GM21390 (cell line): Measurements from ENCODE around the gene ZNF469.

Source experiments
- ATAC-seq: cut with Tn5 transposase; IDR thresholded peaks from one replicate; pipeline ENCODE4 v1.9.1; 2021; ENCODE audit not compliant: unreplicated experiment

Gene ZNF469

DNA sequence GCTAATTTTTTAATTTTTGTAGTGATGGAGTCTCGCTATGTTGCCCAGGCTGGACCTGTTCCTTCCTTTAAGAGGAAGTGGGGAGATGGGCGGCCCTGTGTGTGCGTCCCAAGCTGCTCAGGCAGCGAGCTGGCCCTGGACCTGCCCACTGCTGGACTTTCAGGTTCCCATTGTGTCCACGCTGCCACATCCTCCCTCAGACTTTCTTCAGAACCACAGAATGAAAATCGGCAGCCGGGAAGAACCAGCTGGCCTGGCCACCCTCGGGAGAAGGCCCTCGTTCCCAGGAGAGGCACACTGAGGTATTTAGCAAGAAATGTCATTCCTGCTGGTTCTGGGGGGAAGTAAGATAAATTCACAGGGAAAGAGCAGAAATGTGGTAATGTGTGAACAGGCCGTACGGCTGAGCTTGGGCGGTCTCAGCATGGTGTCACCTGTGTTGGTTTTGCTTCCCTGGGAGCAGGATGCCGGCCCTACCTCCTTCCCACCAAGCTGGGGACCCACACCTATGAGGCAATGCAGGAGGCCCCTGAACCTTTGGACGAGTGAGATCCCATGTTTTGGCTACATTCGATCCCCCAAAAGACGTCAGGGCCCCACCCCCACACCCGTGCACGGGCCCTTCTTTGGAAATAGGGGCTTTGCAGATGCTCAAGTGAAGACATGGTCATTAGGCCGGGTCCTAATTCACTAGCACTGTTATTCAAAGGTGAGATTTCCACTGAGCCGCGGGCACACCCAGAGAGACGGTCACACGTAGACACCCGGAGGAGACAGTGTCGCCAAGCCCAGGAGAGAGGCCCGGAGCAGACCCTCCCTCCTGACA lies 35.9 kb upstream of the ZNF469 start:
- ATAC-seq, result no peak

DNA sequence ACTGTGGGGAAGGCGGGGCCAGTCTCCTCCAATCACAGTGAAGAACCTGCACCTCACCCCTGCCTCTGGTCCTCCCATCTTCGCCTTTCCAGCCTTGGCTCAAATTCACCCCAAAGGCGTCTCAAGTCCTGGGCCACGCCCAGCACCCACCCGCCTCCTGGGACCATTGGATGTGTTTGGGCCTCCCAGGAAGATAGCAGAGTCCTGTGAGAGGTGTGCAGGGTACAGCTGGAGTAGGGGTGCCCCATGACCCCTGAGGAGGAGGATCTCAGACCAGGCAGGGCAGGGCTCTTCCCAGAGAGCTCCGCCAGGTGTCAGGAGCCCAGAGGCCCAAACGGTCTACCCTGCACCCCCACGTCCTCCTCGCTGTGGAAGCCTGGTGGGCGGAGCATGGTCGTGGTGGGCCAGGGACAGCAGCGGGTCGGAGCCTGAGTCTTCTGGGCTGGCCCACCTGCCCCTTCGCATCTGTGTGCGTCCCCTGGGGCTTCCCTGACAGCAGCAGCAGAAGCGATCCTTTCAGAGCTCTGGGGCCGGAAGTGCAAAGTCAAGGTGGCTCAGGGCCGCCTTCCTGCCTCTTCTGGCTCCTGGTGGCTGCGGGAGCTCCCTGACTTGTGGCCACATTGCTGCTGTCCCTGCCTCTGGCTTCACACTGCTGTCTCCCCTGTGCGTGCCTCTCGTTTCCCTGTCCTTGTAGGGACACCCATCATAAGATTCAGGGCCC lies 34.9 kb upstream of the ZNF469 start:
- no peak for ATAC-seq

DNA sequence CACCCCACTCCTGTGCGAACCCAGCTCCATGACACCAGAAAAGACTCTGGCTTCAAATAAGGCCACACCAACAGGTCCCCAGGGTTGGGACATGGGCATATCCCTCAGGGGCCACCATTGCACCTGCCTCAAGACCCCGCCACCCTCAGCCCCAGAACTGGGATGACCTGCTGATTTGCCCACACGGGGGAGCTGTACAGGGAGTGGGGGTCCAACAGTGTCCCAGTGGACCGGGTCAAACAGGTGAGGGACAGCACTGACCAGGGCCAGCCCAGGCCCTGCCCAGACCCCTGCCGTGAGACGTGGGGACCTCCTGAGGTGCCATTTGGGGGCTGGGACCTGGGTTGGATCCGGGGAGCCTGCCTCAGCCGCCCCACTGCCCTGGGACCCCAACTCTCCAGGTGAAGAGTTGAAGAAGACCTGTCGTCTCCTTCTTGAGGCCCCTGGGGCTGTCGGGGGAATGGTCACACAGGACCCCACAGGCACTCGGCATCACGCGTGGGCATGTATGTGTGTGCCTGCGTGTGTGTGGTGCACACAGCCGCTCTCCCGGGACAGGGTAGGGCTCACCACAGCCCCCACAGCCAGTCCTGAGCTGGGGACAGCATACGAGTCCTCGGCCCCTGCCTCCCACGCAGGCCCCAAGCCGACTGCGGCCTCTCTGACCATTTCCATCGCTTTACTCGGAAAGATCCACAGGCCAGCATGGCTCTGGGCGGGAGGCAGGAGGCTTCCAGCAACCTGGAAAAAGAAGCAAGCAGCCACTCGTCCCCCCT lies 34.2 kb upstream of the ZNF469 start:
- no peak for ATAC-seq

DNA sequence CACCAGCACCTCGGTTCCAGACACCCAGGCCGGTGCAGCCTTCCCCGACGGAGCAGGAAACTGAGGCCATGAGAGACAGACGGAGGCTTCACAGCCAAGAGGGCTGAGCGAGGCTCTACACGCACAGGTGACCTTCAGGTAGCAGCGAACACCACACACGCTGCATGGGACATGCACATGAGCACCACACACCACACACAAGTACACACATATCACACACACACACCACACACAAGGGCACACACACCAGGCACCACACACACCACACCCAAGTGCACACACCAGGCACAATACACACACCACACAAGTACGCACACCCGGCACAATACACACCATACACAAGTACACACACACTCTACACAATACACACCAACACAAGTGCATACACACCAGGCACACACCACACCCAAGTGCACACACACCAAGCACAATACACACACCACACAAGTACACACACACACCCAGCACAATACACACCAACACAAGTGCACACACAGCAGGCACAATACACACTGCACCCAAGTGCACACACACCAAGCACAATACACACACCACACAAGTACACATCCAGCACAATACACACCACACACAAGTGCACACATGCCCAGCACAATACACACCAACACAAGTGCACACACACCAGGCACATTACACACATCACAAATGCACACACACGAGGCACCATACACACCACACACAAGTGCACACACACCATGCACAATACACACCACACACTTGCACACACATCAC lies 33.4 kb upstream of the ZNF469 start:
- no peak for ATAC-seq

DNA sequence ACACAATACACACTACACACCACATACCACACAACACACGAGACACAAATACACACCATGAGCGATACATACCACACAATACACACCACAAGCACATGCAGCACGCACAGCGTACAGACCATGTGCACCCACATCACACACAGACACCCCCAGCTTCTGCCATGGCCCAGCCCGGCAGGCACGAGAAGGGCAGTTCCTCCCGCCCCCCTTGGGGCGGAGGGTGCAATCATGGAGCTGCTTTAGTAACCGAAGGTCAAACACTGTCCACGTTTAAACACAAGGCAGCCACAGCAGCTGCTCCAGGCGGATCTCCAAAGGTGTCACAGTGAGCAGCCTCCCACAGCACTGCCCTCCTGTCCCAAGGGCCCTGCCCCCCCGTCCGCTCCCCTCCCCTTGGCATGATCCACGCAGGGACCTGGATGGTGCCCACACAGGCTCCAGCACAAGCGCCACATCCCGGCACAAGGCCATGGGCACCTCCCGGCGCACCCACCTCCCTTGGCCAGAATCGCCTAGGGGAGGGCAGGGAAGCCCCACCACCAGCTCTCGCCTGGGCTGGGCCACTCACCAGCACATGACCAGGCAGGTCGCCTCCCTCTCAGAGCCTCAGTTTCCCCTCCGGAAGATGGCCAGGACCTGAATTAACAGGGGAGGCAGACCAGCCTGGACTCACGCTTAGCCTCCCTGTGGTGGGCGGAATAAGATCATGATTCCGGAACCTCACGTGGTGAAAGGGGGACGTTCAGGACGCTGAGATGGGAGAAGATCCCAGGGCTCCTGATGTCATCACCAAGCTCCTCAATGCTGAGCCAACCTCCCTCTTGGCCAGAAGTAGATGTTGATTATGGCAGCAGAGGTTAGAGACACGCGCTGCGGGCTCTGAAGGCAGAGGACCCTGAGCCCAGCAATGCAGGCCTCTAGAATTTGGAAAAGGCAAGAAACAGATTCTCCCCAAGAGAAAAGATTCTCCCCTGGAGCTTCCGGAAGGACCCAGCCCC lies 32.6 kb upstream of the ZNF469 start:
- ATAC-seq, result no peak

DNA sequence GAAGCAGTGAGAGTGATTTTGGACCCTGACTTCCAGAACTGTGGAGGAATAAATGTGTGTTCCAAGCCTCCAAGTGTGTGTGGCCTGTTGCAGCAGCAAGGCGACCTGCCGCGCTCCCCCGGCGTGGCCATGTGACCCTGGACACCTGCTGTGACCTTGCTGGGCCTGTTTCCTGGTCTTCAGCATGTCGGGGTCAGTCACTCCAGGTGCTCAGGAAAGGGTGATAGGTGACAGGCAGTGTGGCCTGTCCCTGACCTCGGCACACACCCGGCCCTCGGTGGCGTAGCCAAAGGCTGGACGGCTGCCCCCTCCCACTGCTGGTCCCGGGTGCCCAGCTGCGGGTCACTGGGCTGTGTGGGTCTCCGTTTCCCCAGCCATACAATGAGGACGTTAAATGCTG lies 31.8 kb upstream of the ZNF469 start:
- no peak for ATAC-seq

DNA sequence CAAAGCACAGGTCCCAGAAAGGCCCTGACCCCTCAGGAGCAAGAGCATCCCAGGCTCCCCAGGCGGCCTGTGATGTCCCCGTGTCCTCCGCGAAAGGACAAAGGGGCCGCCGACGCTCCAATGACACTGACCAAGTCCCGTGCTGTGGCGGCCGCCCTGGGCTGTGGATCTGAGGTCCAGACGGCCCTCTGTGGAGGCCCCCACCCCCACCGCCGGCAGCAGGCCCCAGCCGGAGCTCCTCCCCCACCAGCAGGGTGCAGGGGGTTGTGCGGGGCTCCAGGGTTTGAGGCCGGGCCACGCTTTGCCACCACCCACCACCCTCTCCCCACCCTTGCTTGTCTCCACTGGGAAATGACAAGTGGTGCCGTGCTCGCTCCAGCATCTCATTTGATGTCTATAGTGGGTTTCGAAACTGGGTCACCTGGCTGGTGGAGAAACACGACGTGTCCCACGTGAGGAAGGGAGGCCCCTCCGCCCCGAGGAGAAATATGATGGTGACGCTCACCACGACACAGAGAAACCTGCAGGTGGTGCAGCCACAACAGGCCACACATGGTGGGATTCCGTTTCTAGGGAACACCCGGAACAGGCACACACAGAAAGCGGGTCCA lies 31.2 kb upstream of the ZNF469 start:
- ATAC-seq, result no peak

DNA sequence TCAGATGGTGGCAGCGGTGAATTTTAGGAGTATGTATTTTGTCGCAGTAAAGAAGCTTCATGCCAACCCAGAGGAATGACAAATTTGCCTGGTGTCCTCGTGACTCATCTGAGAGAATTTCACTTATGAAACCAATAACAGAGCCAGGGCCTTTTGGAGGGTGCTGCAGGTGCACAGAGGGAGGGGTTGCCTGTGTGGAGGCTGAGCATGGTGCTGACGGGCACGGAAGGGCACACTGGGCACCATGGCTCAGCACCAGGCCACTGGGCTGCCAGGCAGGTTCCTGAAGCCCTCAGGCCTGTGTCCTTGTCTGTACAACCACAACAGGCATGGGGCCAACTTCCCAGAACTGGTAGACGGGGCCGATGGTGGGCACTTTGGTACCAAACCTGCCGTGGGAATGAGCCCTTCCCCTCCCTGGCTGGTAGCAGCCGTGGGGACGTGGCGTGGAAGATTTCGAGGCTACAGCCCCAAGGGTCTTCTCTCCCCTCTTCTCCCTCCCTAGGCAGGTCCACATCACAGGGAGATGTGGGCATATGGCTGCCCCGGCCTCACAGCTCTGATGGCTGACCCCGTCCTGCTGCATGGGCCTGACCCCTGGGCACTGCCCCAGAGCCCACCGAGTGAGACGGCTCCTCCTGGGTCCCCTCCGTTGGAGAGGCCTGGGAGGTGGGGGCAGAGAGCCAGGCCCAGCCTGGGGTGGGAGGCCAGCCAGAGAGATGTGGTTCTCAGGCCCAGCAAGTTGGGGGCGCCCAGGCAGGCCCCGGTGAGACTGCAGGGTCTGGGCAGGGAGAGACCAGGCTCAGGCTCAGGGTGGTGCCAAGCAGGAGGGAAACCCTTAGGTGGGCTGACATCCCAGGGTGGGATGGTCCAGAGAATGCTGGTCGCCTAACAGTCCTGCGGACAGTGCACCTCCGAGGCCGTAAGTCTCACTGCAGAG lies 30.2 kb upstream of the ZNF469 start:
- no peak for ATAC-seq

DNA sequence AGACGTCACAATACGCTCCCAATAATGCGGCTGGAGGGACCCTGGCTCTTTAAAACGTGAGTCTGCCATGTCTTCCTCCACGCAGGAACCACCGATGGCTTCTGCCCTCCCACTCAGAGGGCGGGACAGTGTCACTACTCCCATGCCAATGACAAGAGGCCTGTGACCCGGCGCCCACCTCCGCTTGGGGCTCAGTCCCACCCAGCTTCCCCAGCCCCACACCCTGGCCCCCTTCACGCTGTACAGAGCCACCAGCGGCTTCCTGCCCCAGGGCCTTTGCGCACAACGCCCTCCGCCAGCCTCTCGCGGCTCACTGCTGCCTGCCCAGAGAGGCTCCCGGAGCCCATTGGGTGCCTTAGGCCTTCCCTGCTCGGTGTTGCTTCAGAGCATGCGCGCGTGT lies 29.5 kb upstream of the ZNF469 start:
- no peak for ATAC-seq

DNA sequence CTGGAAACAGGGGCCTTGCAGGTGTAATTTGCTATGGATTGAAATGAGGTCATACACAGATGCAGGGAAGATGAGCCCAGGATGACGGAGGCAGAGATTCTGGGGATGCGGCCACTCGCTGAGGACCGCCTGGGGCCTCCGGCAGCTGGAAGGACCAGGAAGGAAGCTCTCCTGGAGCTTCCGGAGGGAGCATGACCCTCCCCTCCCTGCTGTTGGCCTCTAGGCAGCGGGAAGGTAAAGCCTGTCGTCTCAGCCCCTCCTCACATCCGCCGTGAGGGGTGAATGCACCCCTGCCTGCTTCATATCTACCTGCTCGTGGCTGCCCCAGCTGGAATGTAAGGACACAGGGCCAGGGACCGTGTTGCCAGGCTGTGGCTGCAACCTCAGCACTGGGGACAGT lies 29.1 kb upstream of the ZNF469 start:
- ATAC-seq, result no peak

DNA sequence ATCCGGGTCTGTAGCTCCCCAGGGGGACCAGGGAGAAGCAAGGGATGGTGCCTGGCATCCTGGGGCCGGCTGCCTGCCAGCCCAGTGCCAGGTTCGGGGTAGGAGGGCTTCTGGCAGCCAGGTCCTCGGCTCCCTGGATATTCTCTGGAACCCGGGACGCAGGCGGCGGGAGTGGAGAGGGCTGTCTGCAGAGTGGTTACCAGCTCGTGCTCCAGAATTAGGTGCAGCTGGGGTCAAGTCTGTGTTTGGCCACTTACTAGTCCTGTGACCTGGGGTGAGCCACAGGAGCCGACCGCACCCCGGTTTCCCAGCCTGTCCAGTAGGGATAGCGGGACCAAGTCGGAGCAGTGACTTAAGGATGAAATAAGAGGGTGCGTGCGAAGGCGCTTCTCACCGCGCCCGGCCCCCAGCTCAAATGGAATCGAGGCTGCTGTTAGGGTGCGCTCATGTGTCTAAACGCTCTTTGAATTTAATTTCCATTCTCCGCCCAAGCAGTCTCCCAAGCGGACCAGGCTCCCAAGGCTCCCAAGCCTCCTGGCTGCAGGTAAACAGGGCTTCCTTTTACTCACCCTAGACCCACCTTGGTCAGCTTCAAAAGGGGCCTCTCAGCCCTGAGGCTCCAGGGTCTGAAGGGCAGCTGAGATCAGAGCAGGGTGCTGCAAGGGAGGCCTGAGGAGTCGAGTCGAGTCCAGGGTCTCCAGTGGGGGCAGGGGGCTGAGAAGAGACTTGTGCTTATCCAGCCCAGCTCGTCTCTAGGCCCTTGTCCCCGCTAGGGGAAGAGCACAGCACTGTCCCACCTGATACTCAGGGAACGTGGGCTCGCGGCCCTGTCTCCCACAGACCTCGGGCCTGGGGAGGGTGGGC lies 28.3 kb upstream of the ZNF469 start:
- no peak for ATAC-seq

DNA sequence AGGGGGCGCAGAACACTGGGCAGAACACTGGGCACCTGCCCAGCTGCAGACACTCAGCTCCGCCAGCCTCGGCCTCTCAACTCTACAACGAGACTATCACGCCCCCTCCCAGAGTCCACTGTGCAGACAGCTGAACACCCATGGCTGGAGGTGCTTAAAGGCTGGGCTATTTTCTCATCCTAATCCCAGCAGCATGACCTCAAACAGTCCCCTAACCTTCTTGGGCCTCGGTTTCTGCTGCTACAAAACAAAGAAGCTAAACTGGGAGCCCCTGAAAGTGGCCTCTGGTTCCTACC lies 27.7 kb upstream of the ZNF469 start:
- no peak for ATAC-seq

DNA sequence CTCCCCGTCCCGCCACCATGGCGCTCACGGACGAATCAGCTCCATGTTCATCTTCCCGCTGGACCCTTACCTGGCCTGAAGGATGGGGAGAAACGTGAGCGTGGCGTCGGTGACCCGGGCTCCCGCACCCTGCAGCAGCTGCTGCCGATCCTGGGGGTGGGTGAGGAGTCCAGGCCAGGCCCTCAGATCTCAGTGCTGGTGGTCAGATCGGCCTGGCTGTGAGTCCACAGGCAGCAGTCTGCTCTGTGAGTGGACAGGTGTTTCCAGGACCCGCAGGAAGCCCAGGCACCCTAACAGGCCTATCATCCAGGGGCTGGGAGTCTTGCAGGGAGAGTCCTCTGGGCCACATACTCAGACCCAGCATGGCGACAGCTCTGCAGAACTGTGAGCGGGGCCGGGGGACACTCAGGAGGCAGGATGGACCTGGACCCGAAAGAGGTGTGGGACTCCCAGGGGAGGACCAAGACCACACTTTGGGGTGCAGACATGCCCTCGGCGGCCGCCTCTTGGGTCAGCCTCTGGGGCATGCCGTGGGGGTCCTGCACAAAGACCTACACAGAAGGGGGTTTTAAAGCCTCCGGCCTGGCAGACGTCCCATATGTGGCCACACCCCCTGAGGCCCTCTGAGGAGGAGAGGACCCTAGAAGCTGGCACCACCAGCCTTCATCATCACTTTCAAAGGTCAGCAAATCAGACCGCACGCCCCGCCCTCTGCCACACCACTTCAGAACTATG lies 27.2 kb upstream of the ZNF469 start:
- ATAC-seq, result no peak

DNA sequence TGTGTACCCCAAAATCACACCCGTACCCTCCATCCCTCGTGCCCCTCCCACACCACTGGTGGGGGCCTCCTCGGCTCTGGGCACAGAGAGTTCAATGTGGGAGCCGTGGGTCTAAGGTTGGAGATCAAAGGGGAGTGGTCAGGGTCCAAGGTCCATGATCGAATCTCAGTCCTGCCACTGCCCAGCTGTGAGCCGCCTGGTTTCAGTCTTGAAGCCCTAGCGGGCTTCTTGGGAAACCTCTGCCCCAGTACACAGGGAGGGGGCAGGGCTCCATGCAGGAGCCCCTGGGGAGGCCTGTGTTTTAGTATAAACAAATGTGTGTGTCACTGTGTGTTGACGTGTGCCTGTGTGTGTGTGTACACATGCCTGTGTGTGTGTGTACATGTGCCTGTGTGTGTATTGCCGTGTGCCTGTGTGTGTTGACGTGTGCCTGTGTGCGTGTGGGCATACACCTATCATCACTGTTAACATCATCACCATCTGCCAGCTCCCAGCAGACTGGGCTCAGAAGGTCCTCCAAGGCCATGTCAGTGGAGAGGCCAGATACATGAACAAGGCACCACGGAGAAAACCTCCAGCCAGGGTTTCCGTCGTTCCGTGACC lies 26.5 kb upstream of the ZNF469 start:
- ATAC-seq, result no peak

DNA sequence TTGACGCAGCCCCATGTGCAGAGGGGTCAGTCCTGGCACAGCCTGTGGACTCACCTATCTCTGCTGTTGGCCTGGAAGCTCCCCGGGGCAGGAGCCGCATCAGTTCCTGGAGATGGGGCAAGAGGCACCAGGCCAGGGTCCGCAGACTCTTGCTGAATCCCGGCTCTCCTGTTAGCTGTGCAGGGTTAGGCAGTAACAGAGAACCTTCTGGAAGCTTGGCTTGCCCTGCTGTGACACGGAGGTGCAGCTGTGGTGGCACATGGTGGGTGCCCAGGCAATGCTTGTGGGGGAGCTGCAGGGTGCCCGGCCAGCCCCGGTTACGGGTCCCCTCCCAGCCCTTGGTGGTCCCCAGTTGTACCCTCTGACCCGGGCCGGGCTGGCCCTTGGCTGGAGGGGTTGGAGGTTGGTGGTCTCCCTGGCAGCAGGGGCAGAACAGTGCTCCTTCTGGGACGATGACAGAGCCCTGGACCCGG lies 26.0 kb upstream of the ZNF469 start:
- ATAC-seq, result no peak

DNA sequence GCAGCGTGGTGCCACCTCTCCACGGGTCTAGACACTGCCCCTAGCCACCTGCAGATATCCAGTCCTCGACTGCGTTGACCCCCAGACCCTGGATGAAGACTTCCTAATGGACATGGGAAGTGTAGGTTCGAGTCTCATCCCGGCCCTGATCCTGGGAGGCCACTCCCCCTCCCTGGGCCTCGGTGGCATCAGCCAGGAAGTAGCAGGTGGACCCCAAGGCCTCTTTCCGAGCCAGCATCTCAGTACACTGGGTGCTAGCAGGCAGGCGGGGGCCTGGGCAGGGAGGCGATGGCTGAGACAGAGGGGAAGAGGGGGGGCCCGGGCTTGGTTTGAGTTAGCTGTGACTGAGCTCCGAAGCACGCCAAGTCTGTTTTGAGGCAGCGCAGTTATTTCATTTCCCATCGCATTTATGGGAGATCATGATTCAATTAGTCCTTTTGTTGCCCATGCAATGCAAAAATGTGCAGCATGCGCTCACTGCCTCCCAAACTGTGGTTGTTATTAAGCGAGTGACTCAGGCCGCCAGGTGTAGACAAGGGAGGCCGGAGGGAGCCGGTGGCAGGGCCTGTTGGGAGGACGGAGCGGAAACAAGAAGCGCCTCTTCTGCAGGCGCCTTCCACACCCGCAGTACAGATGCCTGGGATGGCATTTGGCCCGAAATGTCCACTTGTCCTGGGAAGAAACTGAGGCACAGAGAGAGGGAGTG lies 25.3 kb upstream of the ZNF469 start:
- ATAC-seq, result no peak
